ENCODE results near the gene GLIS1. TPM values are rescaled to one million over a fixed set of nuclear protein-coding genes. Genes with fewer than 3 reads are reported as not detected.
A peak's percentile ranks its signal among the peaks of the same experiment; 100 is the strongest.

Gene GLIS1
- total and polyA plus RNA-seq, 7 donors = 0.03 to 0.40 (median 0.15) TPM

DNA sequence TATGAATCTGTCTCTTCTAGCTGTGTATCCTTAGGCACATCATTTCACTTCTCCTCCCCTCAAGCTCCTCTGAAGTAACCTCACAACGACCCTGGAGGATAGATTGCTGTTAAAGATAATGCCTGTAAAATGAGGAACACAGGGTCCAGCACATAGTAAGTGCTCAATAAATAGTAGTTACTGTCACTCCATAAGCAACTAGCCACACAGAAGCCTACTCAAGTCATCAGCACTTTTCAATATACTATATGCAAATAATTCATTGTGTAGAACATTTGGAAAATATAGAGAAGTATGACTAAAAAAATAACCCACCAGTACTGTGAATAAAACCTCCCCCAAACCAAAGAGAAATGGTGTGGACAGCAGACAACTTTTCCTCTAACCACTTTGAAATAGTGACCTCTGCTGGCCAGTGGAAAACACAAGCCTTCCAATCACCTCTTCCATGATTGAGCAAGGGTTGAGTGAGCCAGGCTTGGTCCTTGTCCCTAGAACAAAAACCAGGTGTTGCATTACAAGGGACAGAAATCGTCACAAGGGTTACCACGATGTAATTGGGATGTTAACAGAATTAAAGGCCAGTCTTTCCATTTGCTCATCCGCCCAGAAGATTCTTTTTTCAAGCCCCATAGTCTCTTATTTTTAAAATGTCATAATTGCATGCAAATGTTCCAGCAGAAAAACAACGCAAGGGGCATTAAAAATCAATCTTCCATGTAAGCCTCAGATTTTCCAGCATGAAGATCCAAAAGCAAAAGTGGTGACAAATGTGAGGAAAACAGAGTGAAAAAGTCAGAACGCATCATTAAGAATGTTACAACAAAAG, 15.7 kb upstream of the GLIS1 start:
- Histone ChIP-seq H3K36me3 (ENCODE audit: insufficient read depth in 1 of 2, low read depth in 1 of 2) (no peaks in the 10 kb centered on the region), H3K27ac (no peak overlapping the region), H3K4me3 (no peak overlapping the region), H3K4me1 (no peaks in the 10 kb centered on the region), H3K9me3 (no peaks in the 10 kb centered on the region), H3K27me3 (ENCODE audit: insufficient read depth in 3 of 3, low read length in 2 of 3) (no peaks in the 10 kb centered on the region)
- peak; percentile 59 to 81 (median 74) for ATAC-seq
- 37 to 41% (median 41%) methylated on average over 6 of the region's 6 CpGs for WGBS, 3 donors
- TF ChIP-seq, protein P1, sequence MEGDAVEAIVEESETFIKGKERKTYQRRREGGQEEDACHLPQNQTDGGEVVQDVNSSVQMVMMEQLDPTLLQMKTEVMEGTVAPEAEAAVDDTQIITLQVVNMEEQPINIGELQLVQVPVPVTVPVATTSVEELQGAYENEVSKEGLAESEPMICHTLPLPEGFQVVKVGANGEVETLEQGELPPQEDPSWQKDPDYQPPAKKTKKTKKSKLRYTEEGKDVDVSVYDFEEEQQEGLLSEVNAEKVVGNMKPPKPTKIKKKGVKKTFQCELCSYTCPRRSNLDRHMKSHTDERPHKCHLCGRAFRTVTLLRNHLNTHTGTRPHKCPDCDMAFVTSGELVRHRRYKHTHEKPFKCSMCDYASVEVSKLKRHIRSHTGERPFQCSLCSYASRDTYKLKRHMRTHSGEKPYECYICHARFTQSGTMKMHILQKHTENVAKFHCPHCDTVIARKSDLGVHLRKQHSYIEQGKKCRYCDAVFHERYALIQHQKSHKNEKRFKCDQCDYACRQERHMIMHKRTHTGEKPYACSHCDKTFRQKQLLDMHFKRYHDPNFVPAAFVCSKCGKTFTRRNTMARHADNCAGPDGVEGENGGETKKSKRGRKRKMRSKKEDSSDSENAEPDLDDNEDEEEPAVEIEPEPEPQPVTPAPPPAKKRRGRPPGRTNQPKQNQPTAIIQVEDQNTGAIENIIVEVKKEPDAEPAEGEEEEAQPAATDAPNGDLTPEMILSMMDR (IDR thresholded peaks at IDR 0.05) = peak; percentile 62
- no peak for DNase-seq
- intact Hi-C loops (cut with DNase I) = loop anchor here (2.0 to 5.0 kb wide), 3 partner anchors 117 to 270 kb away; no protein-coding TSS in a partner anchor

DNA sequence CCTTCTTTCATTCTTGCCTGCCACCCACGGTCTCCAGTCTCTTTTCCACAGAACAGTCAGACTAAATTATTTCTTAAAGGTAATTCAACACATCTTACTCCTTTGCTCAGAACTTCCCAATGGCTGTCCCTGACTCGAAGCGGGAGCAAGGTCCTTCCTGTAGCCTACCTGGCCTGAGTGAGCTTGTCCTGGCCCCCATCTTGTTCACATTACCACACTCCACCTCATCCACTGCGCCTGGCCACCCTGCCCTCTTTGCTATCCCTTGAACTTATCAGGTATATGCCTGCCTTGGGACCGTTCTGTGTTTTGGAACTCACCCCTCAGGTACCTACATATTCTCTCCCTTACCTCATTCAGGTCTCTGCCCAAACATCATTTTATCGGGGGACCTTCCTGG, 13.3 kb upstream of the GLIS1 start:
- intact Hi-C loops (cut with DNase I) = loop anchor here (5.0 kb wide), 2 partner anchors 115 to 265 kb away; no protein-coding TSS in a partner anchor
- 91 to 92% (median 92%) methylated on average over 6 of the region's 6 CpGs for whole genome bisulfite sequencing, 3 donors
- TF ChIP-seq, protein P1 (IDR thresholded peaks at IDR 0.05) = no peak

GRCh38 chr1:53747841-53748240, 8.9 kb upstream of the GLIS1 start:
- 83 to 89% (median 88%) methylated on average over 8 of the region's 8 CpGs for WGBS, 3 donors
- no peaks in the 10 kb centered on the region for H3K36me3 ChIP-seq (ENCODE audit: insufficient read depth in 1 of 2, low read depth in 1 of 2)

More for the DNA sequence above, 13.3 kb upstream of the GLIS1 start:
- Histone ChIP-seq H3K4me1 (no peaks in the 10 kb centered on the region), H3K4me3 (no peak overlapping the region), H3K27me3 (ENCODE audit: insufficient read depth in 3 of 3, low read length in 2 of 3) (no peaks in the 10 kb centered on the region), H3K36me3 (ENCODE audit: insufficient read depth in 1 of 2, low read depth in 1 of 2) (no peaks in the 10 kb centered on the region), H3K9me3 (no peaks in the 10 kb centered on the region), H3K27ac (no peak overlapping the region)
- ATAC-seq = no peak
- DNase-seq = no peak

DNA sequence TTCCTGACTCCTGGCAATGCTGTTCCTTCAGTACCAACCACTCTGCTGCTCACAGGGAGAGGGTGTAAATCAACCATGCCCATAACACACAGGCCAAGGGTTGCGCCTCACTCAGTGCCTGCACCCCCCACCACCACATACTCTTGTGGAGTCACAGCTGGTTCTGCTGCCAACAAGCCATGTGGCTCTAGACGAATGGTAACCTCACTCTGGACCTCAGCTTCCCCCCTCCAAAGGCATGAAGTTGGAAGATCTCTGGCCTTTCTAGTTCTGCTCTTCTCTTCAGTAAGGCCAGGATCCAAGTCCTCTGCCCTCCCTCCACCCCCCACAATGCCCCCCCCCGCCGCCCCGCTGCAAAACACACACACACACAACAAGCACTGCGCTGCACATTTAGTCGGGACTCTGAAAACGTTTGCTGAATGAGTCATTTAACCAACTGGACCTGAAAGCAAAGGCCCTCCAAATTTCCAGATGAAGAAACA, 1.7 kb upstream of the GLIS1 start:
- 70 to 77% (median 76%) methylated on average over 7 to 8 of the region's 8 CpGs for WGBS, 3 donors

More at GRCh38 chr1:53747841-53748240, 8.9 kb upstream of the GLIS1 start:
- DNase-seq = no peak
- intact Hi-C loops (cut with DNase I) = no loop called here
- TF ChIP-seq, protein P1 (IDR thresholded peaks at IDR 0.05) = no peak
- H3K9me3 ChIP-seq = no peaks in the 10 kb centered on the region
- no peak overlapping the region for H3K27ac ChIP-seq
- no peaks in the 10 kb centered on the region for H3K4me1 ChIP-seq
- no peak for ATAC-seq
- peaks cover 0 to 6% (median 0%) of the 10 kb centered on the region in 3 donors for H3K27me3 ChIP-seq (ENCODE audit: insufficient read depth in 3 of 3, low read length in 2 of 3)
- H3K4me3 ChIP-seq = no peak overlapping the region

More for the DNA sequence above, 1.7 kb upstream of the GLIS1 start:
- ATAC-seq = no peak
- Histone ChIP-seq H3K27ac (no peak overlapping the region), H3K36me3 (ENCODE audit: insufficient read depth in 1 of 2, low read depth in 1 of 2) (no peaks in the 10 kb centered on the region), H3K27me3 (ENCODE audit: insufficient read depth in 3 of 3, low read length in 2 of 3) (peaks cover 0 to 62% (median 0%) of the 10 kb centered on the region in 3 donors), H3K4me3 (no peak overlapping the region), H3K9me3 (no peaks in the 10 kb centered on the region), H3K4me1 (peaks cover 12% of the 10 kb centered on the region)
- no peak for DNase-seq
- intact Hi-C loops (cut with DNase I) = no loop called here
- TF ChIP-seq, protein P1 (IDR thresholded peaks at IDR 0.05) = no peak
